Measurements from ENCODE around the gene PGAP6. TPM values are rescaled to one million over a fixed set of nuclear protein-coding genes. Genes with fewer than 3 reads are reported as not detected.

Gene PGAP6
- total and polyA plus RNA-seq, 12 donors, result 18.2 to 66.7 (median 42.3) TPM

GRCh38 chr16:376817-377418 lies 4.9 kb downstream of the PGAP6 start:
- WGBS, 4 donors, result 93 to 97% (median 95%) methylated on average over 14 to 26 of the region's 26 CpGs
- H3K4me1 ChIP-seq (replicated peaks in 1 of 2), result peaks cover 7 to 16% of the 10 kb centered on the region in 2 donors
- peaks cover 0 to 51% of the 10 kb centered on the region in 2 donors for H3K36me3 ChIP-seq (replicated peaks in 1 of 2)
- intact Hi-C loops (cut with DNase I), result no loop called here
- no peak overlapping the region for H3K27ac ChIP-seq
- no peak for DNase-seq
- TF ChIP-seq POLR2A (IDR thresholded peaks at IDR 0.05), result no peak
- TF ChIP-seq, protein P1, sequence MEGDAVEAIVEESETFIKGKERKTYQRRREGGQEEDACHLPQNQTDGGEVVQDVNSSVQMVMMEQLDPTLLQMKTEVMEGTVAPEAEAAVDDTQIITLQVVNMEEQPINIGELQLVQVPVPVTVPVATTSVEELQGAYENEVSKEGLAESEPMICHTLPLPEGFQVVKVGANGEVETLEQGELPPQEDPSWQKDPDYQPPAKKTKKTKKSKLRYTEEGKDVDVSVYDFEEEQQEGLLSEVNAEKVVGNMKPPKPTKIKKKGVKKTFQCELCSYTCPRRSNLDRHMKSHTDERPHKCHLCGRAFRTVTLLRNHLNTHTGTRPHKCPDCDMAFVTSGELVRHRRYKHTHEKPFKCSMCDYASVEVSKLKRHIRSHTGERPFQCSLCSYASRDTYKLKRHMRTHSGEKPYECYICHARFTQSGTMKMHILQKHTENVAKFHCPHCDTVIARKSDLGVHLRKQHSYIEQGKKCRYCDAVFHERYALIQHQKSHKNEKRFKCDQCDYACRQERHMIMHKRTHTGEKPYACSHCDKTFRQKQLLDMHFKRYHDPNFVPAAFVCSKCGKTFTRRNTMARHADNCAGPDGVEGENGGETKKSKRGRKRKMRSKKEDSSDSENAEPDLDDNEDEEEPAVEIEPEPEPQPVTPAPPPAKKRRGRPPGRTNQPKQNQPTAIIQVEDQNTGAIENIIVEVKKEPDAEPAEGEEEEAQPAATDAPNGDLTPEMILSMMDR (IDR thresholded peaks at IDR 0.05), result no peak
- no peak overlapping the region for H3K4me3 ChIP-seq
- H3K27me3 ChIP-seq, result no peaks in the 10 kb centered on the region
- no peaks in the 10 kb centered on the region for H3K9me3 ChIP-seq (replicated peaks in 1 of 3)

DNA sequence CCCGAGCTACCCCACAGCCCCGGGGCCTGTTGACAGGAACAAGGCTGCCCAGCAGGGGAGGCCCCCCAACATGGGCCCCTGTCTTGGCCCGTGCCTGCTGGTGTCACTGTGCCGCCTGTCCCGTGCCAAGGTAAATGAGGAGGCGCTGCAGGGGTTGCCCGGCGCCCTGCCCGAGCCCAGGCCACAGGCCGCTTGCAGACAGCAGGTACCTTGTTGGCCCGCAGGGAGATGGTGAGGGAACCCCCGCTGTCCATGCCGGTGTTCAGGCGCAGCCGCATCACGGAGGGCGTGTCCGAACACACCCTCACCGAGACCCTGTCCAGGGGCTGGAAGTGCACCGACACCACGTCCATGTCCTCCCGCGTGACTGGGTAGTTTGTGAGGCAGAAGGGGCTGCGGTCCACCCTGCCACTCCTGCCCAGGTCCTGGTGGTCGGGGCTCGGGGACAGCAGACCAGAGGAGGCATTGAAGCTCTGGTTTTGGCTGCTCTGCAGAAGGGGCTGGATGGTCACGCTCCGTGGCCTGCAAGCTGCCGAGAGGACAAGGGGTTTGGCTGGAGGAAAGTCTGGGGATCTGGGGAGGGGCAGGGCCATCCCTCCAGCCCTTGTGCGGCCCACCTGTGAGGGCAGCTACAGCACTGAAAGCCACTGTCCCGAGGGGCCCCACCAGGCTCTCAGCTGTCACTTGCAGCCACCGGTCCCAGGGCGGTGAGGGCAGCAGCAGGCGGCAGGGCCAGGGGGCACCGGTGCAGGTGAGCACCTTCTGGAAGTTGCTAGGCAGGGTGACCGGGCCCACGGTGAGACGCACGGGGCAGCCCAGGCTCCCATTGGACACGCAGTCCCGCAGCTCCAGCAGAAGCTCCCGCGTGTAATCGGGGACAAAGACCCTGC lies 5.6 kb downstream of the PGAP6 start:
- intact Hi-C loops (cut with DNase I), result no loop called here
- H3K4me1 ChIP-seq (replicated peaks in 1 of 2), result peaks cover 7 to 16% of the 10 kb centered on the region in 2 donors
- 92 to 95% (median 94%) methylated on average over 7 to 44 of the region's 44 CpGs for WGBS, 4 donors
- no peak for DNase-seq
- no peak for TF ChIP-seq POLR2A (IDR thresholded peaks at IDR 0.05)
- H3K36me3 ChIP-seq (replicated peaks in 1 of 2), result peaks cover 0 to 53% of the 10 kb centered on the region in 2 donors
- H3K27me3 ChIP-seq, result no peaks in the 10 kb centered on the region
- H3K4me3 ChIP-seq, result no peak overlapping the region
- no peak overlapping the region for H3K27ac ChIP-seq
- H3K9me3 ChIP-seq (replicated peaks in 1 of 3), result no peaks in the 10 kb centered on the region

DNA sequence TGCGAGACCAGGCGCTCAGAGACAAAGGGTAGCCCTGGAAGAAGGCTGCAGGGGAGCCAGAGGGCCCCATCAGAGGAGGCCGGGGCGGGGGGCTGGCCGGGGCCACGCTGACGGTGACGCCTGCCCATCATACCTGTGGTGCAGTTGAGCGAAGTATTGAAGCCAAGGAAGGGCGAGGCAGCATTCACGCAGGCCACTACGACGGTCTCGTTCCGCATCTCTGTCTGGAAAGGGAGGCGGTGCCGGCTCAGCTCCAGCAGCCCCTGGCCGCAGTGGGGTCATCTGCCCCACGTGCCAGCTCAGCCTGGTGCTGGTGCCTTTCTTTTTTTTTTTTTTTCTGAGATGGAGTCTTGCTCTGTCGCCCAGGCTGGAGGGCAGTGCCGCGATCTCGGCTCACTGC lies 6.6 kb downstream of the PGAP6 start:
- Histone ChIP-seq H3K36me3 (replicated peaks in 1 of 2) (peaks cover 0 to 53% of the 10 kb centered on the region in 2 donors), H3K27me3 (no peaks in the 10 kb centered on the region), H3K4me1 (replicated peaks in 1 of 2) (peaks cover 0 to 14% of the 10 kb centered on the region in 2 donors), H3K9me3 (replicated peaks in 1 of 3) (no peaks in the 10 kb centered on the region), H3K27ac (no peak overlapping the region), H3K4me3 (no peak overlapping the region)
- intact Hi-C loops (cut with DNase I), result no loop called here
- DNase-seq, result no peak
- WGBS, 4 donors, result 91 to 97% (median 93%) methylated on average over 16 to 23 of the region's 23 CpGs
- no peak for TF ChIP-seq POLR2A (IDR thresholded peaks at IDR 0.05)
- TF ChIP-seq, protein P1 (IDR thresholded peaks at IDR 0.05), result no peak

DNA sequence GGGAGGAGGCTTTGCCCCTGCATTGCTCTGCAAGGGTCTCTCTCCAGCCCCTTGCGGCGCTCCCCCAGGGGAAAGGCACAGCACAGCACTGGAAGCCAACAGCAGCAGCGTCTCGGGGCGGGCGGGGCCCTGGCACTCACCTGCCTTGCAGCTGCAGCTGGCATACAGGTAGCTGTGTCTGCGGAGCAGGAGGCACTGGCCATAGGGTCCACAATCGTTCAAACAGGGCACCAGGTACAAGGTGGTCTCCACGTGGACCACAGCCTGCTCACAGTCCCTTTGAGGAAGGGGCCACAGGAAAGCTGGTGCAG lies 7.2 kb downstream of the PGAP6 start:
- H3K27ac ChIP-seq, result no peak overlapping the region
- TF ChIP-seq, protein P1 (IDR thresholded peaks at IDR 0.05), result no peak
- no peak for TF ChIP-seq POLR2A (IDR thresholded peaks at IDR 0.05)
- H3K9me3 ChIP-seq (replicated peaks in 1 of 3), result no peaks in the 10 kb centered on the region
- H3K27me3 ChIP-seq, result no peaks in the 10 kb centered on the region
- DNase-seq, result no peak
- H3K4me3 ChIP-seq, result no peak overlapping the region
- peaks cover 4 to 14% of the 10 kb centered on the region in 2 donors for H3K4me1 ChIP-seq (replicated peaks in 1 of 2)
- peaks cover 0 to 53% of the 10 kb centered on the region in 2 donors for H3K36me3 ChIP-seq (replicated peaks in 1 of 2)
- intact Hi-C loops (cut with DNase I), result no loop called here
- 93 to 94% methylated on average over 9 of the region's 9 CpGs; no CpG with 5 or more reads in 2 of the 4 donors for WGBS, 4 donors

Measured in adrenal gland (tissue), 12 donors.